Measurements from ENCODE around the gene FAM168B.

GRCh38 chr2:131105950-131106801 lies 12.9 kb upstream of the FAM168B start:
- TF ChIP-seq YY1 (IDR thresholded peaks at IDR 0.05; ENCODE audit: insufficient read depth, insufficient read length) (no peak), ZNF274 (IDR thresholded peaks at IDR 0.05; ENCODE audit: low read depth, low read length) (no peak), SUZ12 (IDR thresholded peaks at IDR 0.05; ENCODE audit: extremely low read depth, insufficient read depth, insufficient read length) (no peak)
